ENCODE results near the gene TMSB4X. TPM values are rescaled to one million over a fixed set of nuclear protein-coding genes. Genes with fewer than 3 reads are reported as not detected.

The TMSB4X gene
- total and polyA plus RNA-seq, 2 experiments from 2014 or later: 3,286 to 9,298 TPM

- H3K9me3 ChIP-seq (ENCODE audit: low read depth): no peaks in the 10 kb centered on the region
- H3K4me3 ChIP-seq: no peak overlapping the region
- H2AFZ ChIP-seq: no peak overlapping the region
- no peaks in the 10 kb centered on the region for H4K20me1 ChIP-seq (ENCODE audit: insufficient read depth)
- no peak overlapping the region for H3K9ac ChIP-seq
- TF ChIP-seq EZH2 (IDR thresholded peaks at IDR 0.05; ENCODE audit: insufficient read depth, poor library complexity, severe bottlenecking) (no peak), EZH2phosphoT487 (IDR thresholded peaks at IDR 0.05; ENCODE audit: insufficient read depth, low read depth) (no peak)
- WGBS, 2 experiments (ENCODE audit: low coverage in 1 of 2, low lambda C conversion rate in 2 of 2, missing lambda C conversion rate in 2 of 2): 58 to 59% methylated on average over 3 of the region's 3 CpGs
- H3K79me2 ChIP-seq (ENCODE audit: insufficient read depth): peaks cover 8% of the 10 kb centered on the region
- H3K4me1 ChIP-seq (ENCODE audit: insufficient read depth): peaks cover 24% of the 10 kb centered on the region
- H3K36me3 ChIP-seq (ENCODE audit: low read depth): peaks cover 10% of the 10 kb centered on the region; the same call in 1 of the 2 replicates
- H3K4me2 ChIP-seq (ENCODE audit: unreplicated experiment): no peak overlapping the region
- no peaks in the 10 kb centered on the region for H3K9me2 ChIP-seq (ENCODE audit: insufficient read depth)
- peaks cover 31% of the 10 kb centered on the region for H3F3A ChIP-seq (ENCODE audit: insufficient read depth)
- no peaks in the 10 kb centered on the region for H3K27me3 ChIP-seq (replicated peaks; ENCODE audit: insufficient read depth)
- no peak overlapping the region for H3K27ac ChIP-seq
- in situ Hi-C loops (cut with MboI): no loop called here
- no peak for DNase-seq
These were observed 7.0 kb downstream of the TMSB4X start for GRCh38 chrX:12981880-12982279.

GRCh38 chrX:12984603-12985319 is 9.9 kb downstream of the TMSB4X start:
- Histone ChIP-seq H3K4me1 (ENCODE audit: insufficient read depth) (peaks cover 26% of the 10 kb centered on the region), H3K9ac (no peak overlapping the region), H2AFZ (no peak overlapping the region), H4K20me1 (ENCODE audit: insufficient read depth) (no peaks in the 10 kb centered on the region), H3F3A (ENCODE audit: insufficient read depth) (peaks cover 8% of the 10 kb centered on the region), H3K79me2 (ENCODE audit: insufficient read depth) (no peaks in the 10 kb centered on the region), H3K27me3 (replicated peaks; ENCODE audit: insufficient read depth) (no peaks in the 10 kb centered on the region), H3K36me3 (ENCODE audit: low read depth) (no peaks in the 10 kb centered on the region), H3K4me2 (ENCODE audit: unreplicated experiment) (no peak overlapping the region), H3K9me2 (ENCODE audit: insufficient read depth) (no peaks in the 10 kb centered on the region), H3K27ac (no peak overlapping the region), H3K9me3 (ENCODE audit: low read depth) (no peaks in the 10 kb centered on the region), H3K4me3 (no peak overlapping the region)
- TF ChIP-seq EZH2phosphoT487 (IDR thresholded peaks at IDR 0.05; ENCODE audit: insufficient read depth, low read depth): no peak
- no peak for TF ChIP-seq EZH2 (IDR thresholded peaks at IDR 0.05; ENCODE audit: insufficient read depth, poor library complexity, severe bottlenecking)
- WGBS, 2 experiments (ENCODE audit: low coverage in 1 of 2, low lambda C conversion rate in 2 of 2, missing lambda C conversion rate in 2 of 2): 6 to 18% methylated on average over 5 of the region's 5 CpGs
- in situ Hi-C loops (cut with MboI): no loop called here
- DNase-seq: peak; percentile 31

- Histone ChIP-seq H3K9me2 (ENCODE audit: insufficient read depth) (no peaks in the 10 kb centered on the region), H3K27ac (no peak overlapping the region), H3K4me2 (ENCODE audit: unreplicated experiment) (no peak overlapping the region), H3K4me3 (no peak overlapping the region), H3K4me1 (ENCODE audit: insufficient read depth) (peaks cover 26% of the 10 kb centered on the region), H3K9ac (no peak overlapping the region), H3K79me2 (ENCODE audit: insufficient read depth) (no peaks in the 10 kb centered on the region), H4K20me1 (ENCODE audit: insufficient read depth) (no peaks in the 10 kb centered on the region), H2AFZ (no peak overlapping the region), H3K27me3 (replicated peaks; ENCODE audit: insufficient read depth) (no peaks in the 10 kb centered on the region), H3F3A (ENCODE audit: insufficient read depth) (peaks cover 8% of the 10 kb centered on the region), H3K36me3 (ENCODE audit: low read depth) (no peaks in the 10 kb centered on the region), H3K9me3 (ENCODE audit: low read depth) (no peaks in the 10 kb centered on the region)
- in situ Hi-C loops (cut with MboI): no loop called here
- DNase-seq: no peak
- TF ChIP-seq EZH2 (IDR thresholded peaks at IDR 0.05; ENCODE audit: insufficient read depth, poor library complexity, severe bottlenecking) (no peak), EZH2phosphoT487 (IDR thresholded peaks at IDR 0.05; ENCODE audit: insufficient read depth, low read depth) (no peak)
- WGBS, 2 experiments (ENCODE audit: low coverage in 1 of 2, low lambda C conversion rate in 2 of 2, missing lambda C conversion rate in 2 of 2): 92 to 100% methylated on average over 1 of the region's 1 CpG
These were observed 10.4 kb downstream of the TMSB4X start for GRCh38 chrX:12985331-12985730.

GRCh38 chrX:12986164-12986779 is 11.4 kb downstream of the TMSB4X start:
- 75 to 78% methylated on average over 4 of the region's 4 CpGs for WGBS, 2 experiments (ENCODE audit: low coverage in 1 of 2, low lambda C conversion rate in 2 of 2, missing lambda C conversion rate in 2 of 2)
- no peaks in the 10 kb centered on the region for H3K36me3 ChIP-seq (ENCODE audit: low read depth)
- in situ Hi-C loops (cut with MboI): no loop called here
- no peak for TF ChIP-seq EZH2phosphoT487 (IDR thresholded peaks at IDR 0.05; ENCODE audit: insufficient read depth, low read depth)
- no peak for TF ChIP-seq EZH2 (IDR thresholded peaks at IDR 0.05; ENCODE audit: insufficient read depth, poor library complexity, severe bottlenecking)
- H3K4me3 ChIP-seq: no peak overlapping the region
- no peak for DNase-seq
- H3K9me2 ChIP-seq (ENCODE audit: insufficient read depth): no peaks in the 10 kb centered on the region
- H3K27ac ChIP-seq: no peak overlapping the region
- H2AFZ ChIP-seq: no peak overlapping the region
- H3K9ac ChIP-seq: no peak overlapping the region
- H3K4me2 ChIP-seq (ENCODE audit: unreplicated experiment): no peak overlapping the region
- peaks cover 26% of the 10 kb centered on the region for H3K4me1 ChIP-seq (ENCODE audit: insufficient read depth)
- H3K79me2 ChIP-seq (ENCODE audit: insufficient read depth): no peaks in the 10 kb centered on the region
- peaks cover 8% of the 10 kb centered on the region for H3F3A ChIP-seq (ENCODE audit: insufficient read depth)
- H4K20me1 ChIP-seq (ENCODE audit: insufficient read depth): no peaks in the 10 kb centered on the region
- no peaks in the 10 kb centered on the region for H3K9me3 ChIP-seq (ENCODE audit: low read depth)
- H3K27me3 ChIP-seq (replicated peaks; ENCODE audit: insufficient read depth): no peaks in the 10 kb centered on the region
